Measurements from ENCODE around the gene NPHP4. TPM values are rescaled to one million over a fixed set of nuclear protein-coding genes. Genes with fewer than 3 reads are reported as not detected.
A peak's percentile ranks its signal among the peaks of the same experiment; 100 is the strongest.

The NPHP4 gene
- total RNA-seq, 2 donors from 2014 or later, result 27.6 to 58.5 TPM

DNA sequence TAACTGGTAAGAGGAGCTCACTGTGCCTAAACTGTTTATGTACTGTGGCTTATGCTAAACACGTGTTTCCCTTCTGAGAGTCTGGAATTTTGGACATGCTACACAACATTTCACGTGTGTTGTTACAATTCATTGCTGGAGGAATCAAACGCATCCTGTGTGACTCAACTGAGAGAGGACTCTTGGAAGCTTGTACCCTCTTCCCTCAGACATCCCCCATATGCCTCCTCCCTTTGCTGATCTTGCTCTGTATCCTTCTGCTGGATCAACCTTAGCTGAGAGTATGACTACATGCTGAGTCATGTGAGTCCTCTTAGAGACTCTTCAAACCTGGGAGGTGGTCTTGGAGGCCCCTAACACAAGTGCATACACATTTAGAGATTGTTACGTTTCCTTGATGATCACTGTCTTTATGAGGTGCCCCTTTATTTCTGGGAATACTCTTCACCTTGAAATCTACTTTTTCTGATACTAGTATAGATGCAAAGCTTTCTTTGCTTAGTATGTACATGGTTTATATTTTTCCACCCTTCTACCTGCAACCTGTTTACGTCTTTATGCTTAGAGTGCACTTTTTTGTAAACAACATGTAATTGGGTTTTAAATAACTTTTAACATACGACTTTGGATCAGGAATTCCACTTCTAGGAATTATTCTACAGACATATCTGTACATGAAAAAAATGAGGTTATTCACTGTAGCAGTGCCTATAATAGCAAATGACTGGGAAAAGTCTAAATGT, 8.7 kb downstream of the NPHP4 start:
- Mint-ChIP-seq H3K9me3 (no peaks in the 10 kb centered on the region), H3K27ac (peak overlapping the region; percentile 70 to 80), H3K36me3 (peaks cover 16% of the 10 kb centered on the region), H3K27me3 (no peaks in the 10 kb centered on the region), H3K4me3 (peak overlapping the region; percentile 53), H3K4me1 (ENCODE audit: low read depth in 2 of 2) (peaks cover 29 to 36% of the 10 kb centered on the region in 2 donors)
- ATAC-seq (no peak), DNase-seq (ENCODE audit: low spot score) (no peak)

GRCh38 chr1:5982868-5983267, 9.4 kb downstream of the NPHP4 start:
- DNase-seq (ENCODE audit: low spot score) (no peak), ATAC-seq (no peak)
- H3K27me3 Mint-ChIP-seq, result no peaks in the 10 kb centered on the region
- peaks cover 16% of the 10 kb centered on the region for H3K36me3 Mint-ChIP-seq
- peaks cover 29 to 40% of the 10 kb centered on the region in 2 donors for H3K4me1 Mint-ChIP-seq (ENCODE audit: low read depth in 2 of 2)
- peak overlapping the region; percentile 53 for H3K4me3 Mint-ChIP-seq
- H3K9me3 Mint-ChIP-seq, result no peaks in the 10 kb centered on the region
- H3K27ac Mint-ChIP-seq, result peak overlapping the region; percentile 70 to 80

DNA sequence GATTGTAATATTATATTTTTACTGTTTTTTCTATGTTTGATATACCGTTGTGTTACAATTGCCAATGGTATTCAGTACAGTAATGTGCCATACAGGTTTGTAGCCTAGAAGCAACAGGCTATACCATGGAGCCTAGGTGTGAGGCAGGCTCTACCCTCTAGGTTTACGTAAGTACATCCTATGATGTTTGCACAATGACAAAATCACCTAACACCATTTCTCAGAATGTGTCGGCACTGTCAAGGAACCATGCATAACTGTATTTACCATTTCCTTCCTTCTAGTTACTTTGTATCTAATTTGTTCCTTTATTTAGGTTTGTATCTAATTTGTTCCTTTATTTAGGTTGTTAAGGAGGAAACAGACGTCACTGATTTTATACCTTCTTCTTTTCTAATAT, 9.9 kb downstream of the NPHP4 start:
- peak overlapping the region; percentile 53 for H3K4me3 Mint-ChIP-seq
- peak overlapping the region; percentile 70 to 80 for H3K27ac Mint-ChIP-seq
- H3K27me3 Mint-ChIP-seq, result no peaks in the 10 kb centered on the region
- ATAC-seq (peak; percentile 75 to 83), DNase-seq (ENCODE audit: low spot score) (no peak)
- H3K9me3 Mint-ChIP-seq, result no peaks in the 10 kb centered on the region
- peaks cover 33 to 45% of the 10 kb centered on the region in 2 donors for H3K4me1 Mint-ChIP-seq (ENCODE audit: low read depth in 2 of 2)
- peaks cover 19% of the 10 kb centered on the region for H3K36me3 Mint-ChIP-seq

DNA sequence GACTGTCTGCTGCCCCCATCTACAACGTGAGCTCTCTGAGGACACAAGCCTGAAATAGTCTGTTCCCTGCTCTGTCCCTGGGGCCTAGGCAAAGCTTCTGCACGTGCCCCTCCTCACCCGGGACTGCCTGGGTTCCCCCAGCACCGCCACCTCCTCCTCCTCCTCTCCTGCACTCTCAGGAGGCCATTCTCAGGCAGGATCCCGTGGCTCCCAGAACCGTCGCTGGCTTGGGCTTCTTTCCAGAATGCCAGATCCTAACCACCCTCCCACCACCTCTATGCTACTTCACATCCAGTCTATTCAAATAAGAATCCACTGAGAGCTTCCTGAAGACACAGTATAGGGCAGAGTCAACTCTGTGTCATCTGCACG, 11.2 kb downstream of the NPHP4 start:
- DNase-seq (ENCODE audit: low spot score) (no peak), ATAC-seq (no peak)
- Mint-ChIP-seq H3K36me3 (peaks cover 22% of the 10 kb centered on the region), H3K9me3 (no peaks in the 10 kb centered on the region), H3K4me1 (ENCODE audit: low read depth in 2 of 2) (peaks cover 40 to 48% of the 10 kb centered on the region in 2 donors), H3K27ac (peak overlapping the region; percentile 8 to 49), H3K4me3 (no peak overlapping the region), H3K27me3 (no peaks in the 10 kb centered on the region)

GRCh38 chr1:5980314-5981008, 11.8 kb downstream of the NPHP4 start:
- Mint-ChIP-seq H3K4me3 (no peak overlapping the region), H3K4me1 (ENCODE audit: low read depth in 2 of 2) (peaks cover 43 to 48% of the 10 kb centered on the region in 2 donors), H3K27ac (peak overlapping the region; percentile 8 to 49), H3K9me3 (no peaks in the 10 kb centered on the region), H3K27me3 (no peaks in the 10 kb centered on the region), H3K36me3 (peaks cover 17% of the 10 kb centered on the region)
- ATAC-seq (no peak), DNase-seq (ENCODE audit: low spot score) (no peak)

- peaks cover 17% of the 10 kb centered on the region for H3K36me3 Mint-ChIP-seq
- no peak for ATAC-seq
- H3K4me3 Mint-ChIP-seq, result no peak overlapping the region
- no peak for DNase-seq (ENCODE audit: low spot score)
- H3K9me3 Mint-ChIP-seq, result no peaks in the 10 kb centered on the region
- peak overlapping the region in 1 of 2 donors; percentile 8 for H3K27ac Mint-ChIP-seq
- H3K4me1 Mint-ChIP-seq (ENCODE audit: low read depth in 2 of 2), result peaks cover 48% of the 10 kb centered on the region in 2 donors
- H3K27me3 Mint-ChIP-seq, result no peaks in the 10 kb centered on the region
These were observed 12.5 kb downstream of the NPHP4 start for GRCh38 chr1:5979536-5980313.

- Mint-ChIP-seq H3K4me1 (ENCODE audit: low read depth in 2 of 2) (peaks cover 45 to 47% of the 10 kb centered on the region in 2 donors), H3K4me3 (no peak overlapping the region), H3K27me3 (no peaks in the 10 kb centered on the region), H3K36me3 (peaks cover 14% of the 10 kb centered on the region), H3K9me3 (no peaks in the 10 kb centered on the region), H3K27ac (peak overlapping the region; percentile 8 to 62)
- DNase-seq (ENCODE audit: low spot score) (no peak), ATAC-seq (no peak)
These were observed 13.8 kb downstream of the NPHP4 start for GRCh38 chr1:5978452-5978851.

- peak overlapping the region; percentile 62 to 72 for H3K27ac Mint-ChIP-seq
- no peaks in the 10 kb centered on the region for H3K9me3 Mint-ChIP-seq
- peaks cover 7% of the 10 kb centered on the region for H3K36me3 Mint-ChIP-seq
- peak overlapping the region; percentile 36 for H3K4me3 Mint-ChIP-seq
- ATAC-seq, result no peak
- H3K27me3 Mint-ChIP-seq, result no peaks in the 10 kb centered on the region
- no peak for DNase-seq (ENCODE audit: low spot score)
- H3K4me1 Mint-ChIP-seq (ENCODE audit: low read depth in 2 of 2), result peaks cover 38 to 40% of the 10 kb centered on the region in 2 donors
These were observed 14.5 kb downstream of the NPHP4 start for GRCh38 chr1:5977494-5978444.

GRCh38 chr1:5976726-5977493, 15.3 kb downstream of the NPHP4 start:
- DNase-seq (ENCODE audit: low spot score) (no peak), ATAC-seq (no peak)
- H3K27ac Mint-ChIP-seq, result peak overlapping the region; percentile 62 to 72

DNA sequence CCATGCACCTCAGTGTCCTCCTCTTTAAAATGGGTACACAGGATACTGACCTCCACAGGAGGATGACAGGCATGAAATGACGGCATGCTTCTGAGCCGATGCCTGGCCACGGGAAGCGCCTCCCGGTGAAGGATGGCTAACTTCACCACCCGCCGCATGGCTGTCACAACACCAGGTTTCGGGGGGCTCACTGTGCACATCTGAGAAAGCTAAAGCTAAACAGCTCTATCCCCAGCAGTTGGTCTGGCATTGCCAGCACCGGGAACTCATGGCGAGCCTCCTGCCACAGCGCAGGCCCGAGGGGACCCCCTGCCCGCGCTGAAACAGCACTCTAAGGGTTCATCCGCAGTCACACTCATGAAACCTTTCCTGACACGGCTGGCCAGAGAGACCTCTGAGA, 16.0 kb downstream of the NPHP4 start:
- no peak for ATAC-seq
- peaks cover 25 to 31% of the 10 kb centered on the region in 2 donors for H3K4me1 Mint-ChIP-seq (ENCODE audit: low read depth in 2 of 2)
- DNase-seq (ENCODE audit: low spot score), result no peak
- H3K36me3 Mint-ChIP-seq, result peaks cover 6% of the 10 kb centered on the region
- no peaks in the 10 kb centered on the region for H3K9me3 Mint-ChIP-seq
- no peak overlapping the region for H3K4me3 Mint-ChIP-seq
- no peaks in the 10 kb centered on the region for H3K27me3 Mint-ChIP-seq
- H3K27ac Mint-ChIP-seq, result no peak overlapping the region

More at GRCh38 chr1:5976726-5977493, 15.3 kb downstream of the NPHP4 start:
- peaks cover 32 to 33% of the 10 kb centered on the region in 2 donors for H3K4me1 Mint-ChIP-seq (ENCODE audit: low read depth in 2 of 2)
- H3K4me3 Mint-ChIP-seq, result no peak overlapping the region
- H3K36me3 Mint-ChIP-seq, result peaks cover 6% of the 10 kb centered on the region
- no peaks in the 10 kb centered on the region for H3K9me3 Mint-ChIP-seq
- no peaks in the 10 kb centered on the region for H3K27me3 Mint-ChIP-seq

DNA sequence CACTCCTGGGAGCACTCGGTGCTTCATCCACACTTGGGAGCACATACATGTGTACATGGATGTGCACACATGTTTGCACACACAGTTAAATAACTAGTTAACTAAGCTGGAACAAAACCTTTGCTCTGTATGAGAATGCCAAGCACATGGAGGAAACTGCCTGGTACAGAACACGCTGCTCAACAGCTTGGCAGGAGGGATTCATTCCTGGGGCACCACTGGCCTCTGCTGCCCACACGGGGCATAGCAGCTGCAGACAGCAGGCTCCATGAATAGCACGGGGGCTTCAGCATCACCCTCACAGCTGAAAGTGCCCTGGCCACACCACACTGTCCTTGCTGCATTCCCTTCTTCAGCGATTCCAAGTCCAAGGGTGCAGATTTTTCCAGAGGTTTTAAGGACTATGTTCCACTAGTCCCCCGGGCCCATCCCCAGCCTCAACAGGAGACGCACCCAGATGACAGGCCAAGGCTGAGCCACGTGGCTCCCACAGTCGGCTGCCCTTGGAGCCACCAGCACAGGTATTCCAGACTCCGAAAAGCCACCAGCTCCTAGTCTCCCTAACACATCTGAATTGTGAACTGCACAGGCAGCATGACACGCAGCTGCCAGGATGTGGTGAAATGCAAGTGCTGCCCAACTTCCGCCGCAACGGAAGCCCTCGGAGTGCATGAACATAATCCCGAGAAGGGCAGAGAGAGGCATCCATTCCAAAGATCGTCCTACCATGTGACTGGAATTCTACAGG, 16.9 kb downstream of the NPHP4 start:
- Mint-ChIP-seq H3K9me3 (no peaks in the 10 kb centered on the region), H3K27me3 (no peaks in the 10 kb centered on the region), H3K36me3 (peaks cover 6% of the 10 kb centered on the region), H3K27ac (peak overlapping the region; percentile 57 to 70), H3K4me3 (peak overlapping the region; percentile 38), H3K4me1 (ENCODE audit: low read depth in 2 of 2) (peaks cover 16 to 22% of the 10 kb centered on the region in 2 donors)
- DNase-seq (ENCODE audit: low spot score), result no peak
- peak; percentile 64 to 79 for ATAC-seq

GRCh38 chr1:5974631-5975030, 17.6 kb downstream of the NPHP4 start:
- no peak overlapping the region for H3K4me3 Mint-ChIP-seq
- DNase-seq (ENCODE audit: low spot score) (no peak), ATAC-seq (no peak)
- peaks cover 12 to 19% of the 10 kb centered on the region in 2 donors for H3K4me1 Mint-ChIP-seq (ENCODE audit: low read depth in 2 of 2)
- no peaks in the 10 kb centered on the region for H3K27me3 Mint-ChIP-seq
- peaks cover 6% of the 10 kb centered on the region for H3K36me3 Mint-ChIP-seq
- H3K9me3 Mint-ChIP-seq, result no peaks in the 10 kb centered on the region
- peak overlapping the region in 1 of 2 donors; percentile 57 for H3K27ac Mint-ChIP-seq
